GM19193 (cell line): ENCODE measurements around the gene KLHL9.

ENCODE experiments used
- POLR2A ChIP-seq: IDR thresholded peaks from 4 replicates; pipeline ENCODE4 v1.6.1; 2011; ENCODE audit not compliant: insufficient read depth, insufficient read length; ENCODE audit errors: extremely low read depth

KLHL9 gene

DNA sequence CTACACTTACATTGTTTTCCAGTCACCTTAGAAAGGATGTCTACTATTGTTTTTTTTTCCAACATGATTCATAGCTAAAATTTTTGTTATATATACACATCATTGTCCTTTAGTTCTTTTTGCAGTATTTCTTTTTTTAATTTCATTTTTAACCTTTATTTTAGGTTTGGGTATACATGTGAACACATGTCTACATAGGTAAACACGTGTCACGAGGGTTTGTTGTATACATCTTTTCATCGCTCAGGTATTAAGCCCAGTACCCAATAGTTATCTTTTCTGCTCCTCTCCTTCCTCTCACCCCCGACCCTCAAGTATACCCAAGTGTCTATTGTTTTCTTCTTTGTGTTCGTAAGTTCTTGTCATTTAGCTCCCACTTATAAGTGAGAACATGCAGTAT lies 49.1 kb downstream of the KLHL9 start:
- no peak for TF ChIP-seq POLR2A

DNA sequence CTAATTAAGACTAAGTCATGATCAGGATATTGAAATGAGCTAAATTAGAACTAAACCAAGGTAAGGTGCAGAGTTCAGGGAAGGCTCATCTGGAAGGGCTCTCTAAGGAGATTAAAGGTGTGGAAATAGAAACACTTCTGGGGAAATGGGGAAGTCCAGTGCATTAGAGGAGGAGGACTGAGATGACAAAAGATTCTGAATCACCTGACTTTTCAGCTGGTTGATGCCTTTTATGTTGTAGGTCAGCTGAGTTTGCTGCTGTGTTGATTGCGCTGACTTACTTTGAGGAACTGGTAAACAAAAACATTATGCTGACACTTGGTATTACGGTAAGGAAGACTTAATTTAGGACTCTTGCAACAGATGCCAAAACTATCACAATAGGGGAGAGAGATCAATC lies 53.9 kb downstream of the KLHL9 start:
- no peak for TF ChIP-seq POLR2A
